IMR-90 (cell line): ENCODE data around the gene PZP. TPM values are rescaled to one million over a fixed set of nuclear protein-coding genes. Genes with fewer than 3 reads are reported as not detected.
"Not testable (repeated sequence)": the region's sequence is repeated elsewhere in the genome, so short reads cannot be mapped to it uniquely, and the experiment has no call there.

Experiments used
- ATAC-seq: fragments of 200-7000 bp; cut with Tn5 transposase; 2 replicates; pipeline ENCODE4 v1.9.1; 2020; ENCODE audit warnings: low read depth, mild to moderate bottlenecking, moderate library complexity
- BruUV-seq: library from RNA; stranded (reverse); fragments of 400-500 nt; replicated peaks from 2 replicates; lab custom pipeline; 2021; lab: Mats Ljungman, UMichigan
- CTCF ChIA-PET: fragments of 300-600 bp; formaldehyde crosslinking; extraction: SDS; loops from one replicate; lab custom pipeline; 2021; ENCODE audit warnings: antibody characterized with exemption; lab: Yijun Ruan, JAX
- POLR2A ChIA-PET: fragments of 300-600 bp; sonication (Branson Sonifier 250); formaldehyde crosslinking; loops from one replicate; lab custom pipeline; 2022; ENCODE audit warnings: antibody characterized with exemption; ENCODE audit not compliant: unreplicated experiment; lab: Charles Lee
- DNase-seq: peaks from one replicate; pipeline ENCODE4 v3.0.0; 2013
- H2AFZ ChIP-seq: replicated peaks from 2 replicates; pipeline ENCODE3; 2013; ENCODE audit warnings: low read length, mild to moderate bottlenecking; ENCODE audit not compliant: poor library complexity
- H2AK5ac ChIP-seq: 2 replicates; pipeline ENCODE4 v1.6.1; 2013; ENCODE audit warnings: low read depth, low read length, inconsistent platforms
- H2AK9ac ChIP-seq: replicated peaks from 2 replicates; pipeline ENCODE3; 2013; ENCODE audit warnings: mild to moderate bottlenecking, low read depth, low read length, moderate library complexity; ENCODE audit not compliant: poor library complexity
- H2BK120ac ChIP-seq: 2 replicates; pipeline ENCODE4 v1.6.1; 2013; ENCODE audit warnings: low read depth, low read length, inconsistent platforms
- H2BK15ac ChIP-seq: 3 replicates; pipeline ENCODE4 v1.6.1; 2013; ENCODE audit warnings: low read depth, low read length, inconsistent platforms
- H2BK20ac ChIP-seq: 2 replicates; pipeline ENCODE4 v1.6.1; 2013; ENCODE audit warnings: low read depth, mild to moderate bottlenecking, inconsistent platforms, low read length, moderate library complexity
- H2BK5ac ChIP-seq: 2 replicates; pipeline ENCODE4 v1.6.1; 2013; ENCODE audit warnings: mild to moderate bottlenecking, low read depth, low read length, inconsistent platforms; ENCODE audit not compliant: poor library complexity, severe bottlenecking
- H3K14ac ChIP-seq: replicated peaks from 2 replicates; pipeline ENCODE4 v1.6.1; 2013; ENCODE audit warnings: low read depth, low read length, inconsistent platforms
- H3K18ac ChIP-seq: 2 replicates; pipeline ENCODE4 v1.6.1; 2013; ENCODE audit warnings: low read depth, low read length, control low read depth
- H3K23ac ChIP-seq: 2 replicates; pipeline ENCODE4 v1.6.1; 2013; ENCODE audit warnings: low read depth, low read length, inconsistent platforms
- H3K27ac ChIP-seq: 2 replicates; pipeline ENCODE4 v1.5.1; 2013; ENCODE audit warnings: mild to moderate bottlenecking, control low read depth, low read length; ENCODE audit not compliant: insufficient read depth
- H3K27me3 ChIP-seq: 2 replicates; pipeline ENCODE4 v1.6.1; 2013; ENCODE audit warnings: low read length; ENCODE audit not compliant: control insufficient read depth, insufficient read depth
- H3K36me3 ChIP-seq: 2 replicates; pipeline ENCODE4 v1.6.1; 2013; ENCODE audit warnings: low read length, mixed read lengths; ENCODE audit not compliant: control insufficient read depth, insufficient read depth
- H3K4ac ChIP-seq: 2 replicates; pipeline ENCODE4 v1.6.1; 2013; ENCODE audit warnings: low read depth, low read length, inconsistent platforms
- H3K4me1 ChIP-seq: 2 replicates; pipeline ENCODE4 v1.6.1; 2013; ENCODE audit warnings: low read length, mixed read lengths; ENCODE audit not compliant: control insufficient read depth, insufficient read depth
- H3K4me2 ChIP-seq: 2 replicates; pipeline ENCODE4 v1.6.1; 2013; ENCODE audit warnings: low read depth, mild to moderate bottlenecking, control low read depth, low read length, moderate library complexity
- H3K4me3 ChIP-seq: 2 replicates; pipeline ENCODE4 v1.5.1; 2013; ENCODE audit warnings: low read depth, mild to moderate bottlenecking, control low read depth, low read length, moderate library complexity; ENCODE audit not compliant: insufficient read depth
- H3K56ac ChIP-seq: 2 replicates; pipeline ENCODE4 v1.6.1; 2013; ENCODE audit warnings: low read length, inconsistent platforms; ENCODE audit not compliant: insufficient read depth; ENCODE audit errors: extremely low read depth
- H3K79me1 ChIP-seq, 2 experiments: 2 replicates each; pipeline ENCODE4 v1.6.1; 2013; ENCODE audit warnings: low read length in 2 of 2, inconsistent platforms in 1 of 2, low read depth in 1 of 2
- H3K9ac ChIP-seq: 2 replicates; pipeline ENCODE4 v1.6.1; 2013; ENCODE audit warnings: low read depth, low read length, control low read depth
- H3K9me1 ChIP-seq: 2 replicates; pipeline ENCODE4 v1.6.1; 2013; ENCODE audit warnings: low read length, inconsistent platforms; ENCODE audit not compliant: insufficient read depth
- H3K9me3 ChIP-seq: 2 replicates; pipeline ENCODE4 v1.6.1; 2013; ENCODE audit warnings: low read length; ENCODE audit not compliant: control insufficient read depth, insufficient read depth
- H4K20me1 ChIP-seq: 2 replicates; pipeline ENCODE4 v1.6.1; 2013; ENCODE audit warnings: low read length, inconsistent platforms; ENCODE audit not compliant: insufficient read depth
- H4K5ac ChIP-seq: 2 replicates; pipeline ENCODE4 v1.6.1; 2013; ENCODE audit warnings: mild to moderate bottlenecking, low read depth, low read length, control low read depth
- H4K8ac ChIP-seq, 2 experiments: 2 replicates each; pipeline ENCODE4 v1.6.1; 2013; ENCODE audit warnings: low read depth in 2 of 2, low read length in 2 of 2, control low read depth in 1 of 2, inconsistent platforms in 1 of 2
- H4K91ac ChIP-seq: 2 replicates; pipeline ENCODE4 v1.6.1; 2013; ENCODE audit warnings: low read depth, low read length, inconsistent platforms; ENCODE audit not compliant: insufficient read depth
- WGBS, 2 experiments: methylation state at CpG; one replicate each; pipeline versions ENCODE4 v1.1.5 to v1.1.7; 2013; ENCODE audit warnings: missing lambda C conversion rate in 2 of 2; ENCODE audit not compliant: insufficient read length in 1 of 2; ENCODE audit errors: extremely low coverage in 2 of 2; 5-methylcytosine and 5-hydroxymethylcytosine counted together
- dilution Hi-C: fragments of 300-500 bp; cut with HindIII; formaldehyde crosslinking; loops from one replicate; pipeline ENCODE4 v1.14.3; 2018; ENCODE audit warnings: low sequenced_read_pairs; ENCODE audit not compliant: unreplicated experiment
- in situ Hi-C: fragments of 300-500 bp; cut with MboI; formaldehyde crosslinking; loops from 3 replicates; pipeline ENCODE4 v1.14.3; 2019; ENCODE audit warnings: low sequenced_read_pairs, inconsistent platforms, mixed read lengths
- intact Hi-C: fragments of 100-400 bp; cut with micrococcal nuclease; formaldehyde crosslinking; loops from 2 replicates; pipeline ENCODE4 v1.10.0; 2022
- polyA plus RNA-seq, 3 experiments: library from polyadenylated mRNA; depleted of rRNA; stranded (reverse); fragments of >200 nt; gene quantifications; 2 replicates each; pipeline ENCODE4 v1.2.3, GENCODE V29; 2012; ENCODE audit warnings: low replicate concordance in 1 of 3
- total RNA-seq: library from RNA; depleted of rRNA; stranded (reverse); fragments of >200 nt; gene quantifications from 2 replicates; pipeline ENCODE4 v1.2.3, GENCODE V29; 2012

PZP gene
- total and polyA plus RNA-seq, 2 of the 4 experiments (the other 2 are of a cell fraction) = not detected

DNA sequence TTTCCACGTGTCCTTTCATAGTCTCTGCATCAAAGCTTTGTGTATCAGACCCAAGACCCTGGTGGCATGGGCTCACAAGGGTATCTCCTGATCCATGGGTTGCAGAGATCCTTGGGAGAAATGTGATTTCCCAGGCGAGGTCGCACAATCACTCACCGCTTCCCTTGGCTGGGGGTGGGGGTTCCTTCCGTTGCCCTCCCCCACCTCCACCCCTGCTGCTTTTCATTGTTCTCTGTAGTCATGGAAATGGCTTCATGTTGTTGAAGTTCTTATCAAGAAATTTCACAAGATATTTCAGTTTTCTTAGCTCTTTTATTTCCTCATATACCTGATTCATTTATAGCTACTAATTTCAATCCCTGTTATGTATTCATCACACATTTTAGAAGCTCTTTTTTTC is 40.9 kb downstream of the PZP start:
- H3K14ac ChIP-seq, intact Hi-C loops, CTCF ChIA-PET, H4K91ac ChIP-seq, in situ Hi-C loops, H2AK9ac ChIP-seq, H3K9me1 ChIP-seq, ATAC-seq, H3K27ac ChIP-seq, BruUV-seq, H4K5ac ChIP-seq, H2AK5ac ChIP-seq, H3K4me3 ChIP-seq, H2BK15ac ChIP-seq, H3K9ac ChIP-seq, H3K23ac ChIP-seq, H2BK120ac ChIP-seq, H3K4me2 ChIP-seq, H3K56ac ChIP-seq, H3K27me3 ChIP-seq, H3K4ac ChIP-seq, H4K20me1 ChIP-seq, H3K79me1 ChIP-seq, DNase-seq, POLR2A ChIA-PET, H2AFZ ChIP-seq, H3K4me1 ChIP-seq, H3K18ac ChIP-seq, H3K36me3 ChIP-seq, H4K8ac ChIP-seq, dilution Hi-C loops, H2BK5ac ChIP-seq, H2BK20ac ChIP-seq, H3K9me3 ChIP-seq: not testable (repeated sequence)
- no CpG with 5 or more reads among the region's 5 CpGs for WGBS, 2 experiments
